PC-3 (cell line): Measurements from ENCODE around the gene WDR86. TPM values are rescaled to one million over a fixed set of nuclear protein-coding genes. Genes with fewer than 3 reads are reported as not detected.

Experiments
- ATAC-seq: fragments of 200-7000 bp; cut with Tn5 transposase; 2 replicates; pipeline ENCODE4 v1.9.1; 2020; ENCODE audit warnings: mild to moderate bottlenecking, moderate library complexity
- BruUV-seq: library from RNA; stranded (reverse); fragments of 400-500 nt; replicated peaks from 2 replicates; lab custom pipeline; 2021; lab: Mats Ljungman, UMichigan
- CTCF ChIA-PET: fragments of 300-600 bp; sonication (Branson Sonifier 250); formaldehyde crosslinking; loops from one replicate; lab custom pipeline; 2022; ENCODE audit warnings: antibody characterized with exemption; lab: Charles Lee
- POLR2A ChIA-PET: fragments of 300-600 bp; sonication (Branson Sonifier 250); formaldehyde crosslinking; loops from one replicate; lab custom pipeline; 2022; ENCODE audit warnings: antibody characterized with exemption; ENCODE audit not compliant: unreplicated experiment; lab: Charles Lee
- DNase-seq: peaks from one replicate; pipeline ENCODE4 v3.0.0-alpha.2; 2015
- H2AFZ ChIP-seq: fragments of 300-600 bp; sonication (generic); 2 replicates; pipeline ENCODE4 v1.6.0; 2016; ENCODE audit warnings: antibody characterized with exemption, low read length
- H3F3A ChIP-seq: fragments of 300-600 bp; sonication (generic); one replicate; pipeline ENCODE4 v1.6.0; 2017; ENCODE audit warnings: antibody characterized with exemption, low read length, control low read depth, mild to moderate bottlenecking; ENCODE audit not compliant: unreplicated experiment
- H3K27ac ChIP-seq: fragments of 300-600 bp; sonication (generic); 2 replicates; pipeline ENCODE4 v1.5.1; 2016; ENCODE audit warnings: mild to moderate bottlenecking, low read length
- H3K27me3 ChIP-seq: fragments of 300-600 bp; sonication (generic); 2 replicates; pipeline ENCODE4 v1.6.1; 2016; ENCODE audit warnings: low read length, mixed read lengths
- H3K36me3 ChIP-seq: fragments of 300-600 bp; sonication (generic); 2 replicates; pipeline ENCODE4 v1.6.1; 2016; ENCODE audit warnings: low read depth, mixed run types, low read length, mixed read lengths
- H3K4me1 ChIP-seq: fragments of 300-600 bp; sonication (generic); 2 replicates; pipeline ENCODE4 v1.5.1; 2016; ENCODE audit warnings: low read length; ENCODE audit not compliant: insufficient read depth
- H3K4me2 ChIP-seq: fragments of 300-600 bp; sonication (generic); 2 replicates; pipeline ENCODE4 v1.6.0; 2016; ENCODE audit warnings: low read length
- H3K4me3 ChIP-seq: fragments of 300-600 bp; sonication (generic); 2 replicates; pipeline ENCODE4 v1.5.1; 2016; ENCODE audit warnings: mild to moderate bottlenecking, low read length, mixed read lengths
- H3K79me2 ChIP-seq: fragments of 300-600 bp; sonication (generic); 2 replicates; pipeline ENCODE4 v1.6.1; 2017; ENCODE audit warnings: low read length, mixed read lengths
- H3K9ac ChIP-seq: fragments of 300-600 bp; sonication (generic); 2 replicates; pipeline ENCODE4 v1.6.0; 2016; ENCODE audit warnings: mild to moderate bottlenecking, low read length
- H3K9me2 ChIP-seq: fragments of 300-600 bp; sonication (generic); replicated peaks from 2 replicates; pipeline ENCODE4 v1.6.1; 2016; ENCODE audit warnings: mixed run types, low read length, mixed read lengths
- H3K9me3 ChIP-seq: fragments of 300-600 bp; sonication (generic); 2 replicates; pipeline ENCODE4 v1.6.1; 2016; ENCODE audit warnings: low read length, mixed read lengths
- H4K20me1 ChIP-seq: fragments of 300-600 bp; sonication (generic); 2 replicates; pipeline ENCODE4 v1.6.1; 2016; ENCODE audit warnings: low read length, mixed read lengths
- EZH2 ChIP-seq: fragments of 300-600 bp; sonication (generic); IDR thresholded peaks from one replicate; pipeline ENCODE4 v1.6.1; 2017; ENCODE audit warnings: antibody characterized with exemption, mild to moderate bottlenecking, low read length; ENCODE audit not compliant: unreplicated experiment
- EZH2phosphoT487 ChIP-seq: fragments of 300-600 bp; sonication (generic); IDR thresholded peaks from 2 replicates; pipeline ENCODE4 v1.6.1; 2018; ENCODE audit warnings: mild to moderate bottlenecking, antibody characterized with exemption, low read length, borderline replicate concordance
- intact Hi-C: fragments of 100-400 bp; cut with micrococcal nuclease; formaldehyde crosslinking; loops from 2 replicates; pipeline ENCODE4 v1.9.0; 2023
- total RNA-seq: library from RNA; depleted of rRNA; stranded (reverse); fragments of >200 nt; gene quantifications from 2 replicates; pipeline ENCODE4 v1.2.3, GENCODE V29; 2014
- TF ChIP-seq, protein P1 (sequence below): fragments of 300-600 bp; sonication (generic); conservative IDR thresholded peaks from 2 replicates; pipeline ENCODE4 v1.5.1; 2017; ENCODE audit warnings: antibody characterized with exemption, low read depth, mild to moderate bottlenecking, low read length

WDR86 gene
- total RNA-seq, 1 experiment from 2014 or later: not detected

DNA sequence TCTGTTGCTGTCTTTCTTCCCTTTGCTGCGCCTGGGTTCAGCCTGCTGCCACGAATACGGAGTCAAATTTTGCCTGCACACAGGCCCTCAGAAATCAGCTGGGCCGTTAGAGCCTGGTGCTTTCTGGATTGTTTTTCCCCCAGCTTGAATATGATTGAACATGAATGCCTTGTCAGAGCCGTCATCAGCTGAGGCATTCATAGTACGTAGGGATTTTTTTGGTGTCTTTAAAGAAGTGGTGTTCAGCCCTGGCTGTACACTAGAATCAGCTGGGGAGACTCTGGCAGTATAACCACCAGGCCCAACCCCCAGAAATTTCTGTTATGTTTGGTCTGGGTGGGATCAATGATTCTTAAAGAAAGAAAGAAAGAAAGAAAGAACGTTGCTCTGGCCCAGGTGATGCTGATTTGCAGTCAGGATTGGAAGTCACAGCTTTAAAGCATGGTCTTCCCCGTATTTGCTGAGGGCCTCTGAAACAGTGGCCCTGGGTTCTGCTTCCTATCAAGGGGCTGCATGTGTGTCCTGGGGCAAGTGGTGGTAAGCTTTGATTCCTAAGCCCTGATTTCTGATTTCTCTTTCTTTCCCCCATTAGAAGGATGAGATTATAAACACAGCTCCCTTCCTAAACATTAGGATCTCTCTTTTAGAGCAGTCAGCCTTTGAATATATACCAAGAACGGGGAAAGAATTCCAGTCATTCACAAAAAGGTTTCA, 43.5 kb downstream of the WDR86 start:
- CTCF ChIA-PET: interaction anchor here (0.6 to 0.7 kb wide), 2 partner anchors 82 to 349 kb away, joined by 3 to 4 read pairs; no protein-coding TSS in a partner anchor

DNA sequence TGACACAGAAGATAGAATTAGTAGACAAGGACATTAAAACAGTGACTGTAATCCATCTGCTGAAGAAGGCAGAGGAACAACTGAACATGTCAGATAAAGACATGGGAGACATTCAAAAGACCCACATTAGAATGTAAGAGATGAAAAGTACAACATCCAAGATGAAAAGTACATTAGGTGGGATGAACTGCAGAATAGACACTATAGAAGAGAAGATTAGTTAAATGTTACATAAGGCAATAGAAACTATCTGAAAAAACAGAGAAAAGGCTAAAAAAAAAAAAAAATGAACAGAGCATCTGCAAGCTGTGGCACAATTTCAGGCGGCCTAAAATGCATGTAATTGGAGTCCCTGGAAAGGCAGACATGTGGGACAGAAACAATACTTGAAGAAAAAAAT, 46.7 kb downstream of the WDR86 start:
- ATAC-seq: no peak
- DNase-seq: no peak
- peaks cover 6% of the 10 kb centered on the region for H3K36me3 ChIP-seq
- ChIA-PET CTCF (no interaction called here), POLR2A (no interaction called here)
- H3K4me1 ChIP-seq: peaks cover under 1% of the 10 kb centered on the region; the same call in 1 of the 2 replicates
- H3K27ac ChIP-seq: no peak overlapping the region
- no peaks in the 10 kb centered on the region for H3K9me2 ChIP-seq
- no peaks in the 10 kb centered on the region for H3K27me3 ChIP-seq
- TSS peak; percentile 10 for BruUV-seq
- TF ChIP-seq EZH2 (no peak), EZH2phosphoT487 (no peak)
- TF ChIP-seq, protein P1, sequence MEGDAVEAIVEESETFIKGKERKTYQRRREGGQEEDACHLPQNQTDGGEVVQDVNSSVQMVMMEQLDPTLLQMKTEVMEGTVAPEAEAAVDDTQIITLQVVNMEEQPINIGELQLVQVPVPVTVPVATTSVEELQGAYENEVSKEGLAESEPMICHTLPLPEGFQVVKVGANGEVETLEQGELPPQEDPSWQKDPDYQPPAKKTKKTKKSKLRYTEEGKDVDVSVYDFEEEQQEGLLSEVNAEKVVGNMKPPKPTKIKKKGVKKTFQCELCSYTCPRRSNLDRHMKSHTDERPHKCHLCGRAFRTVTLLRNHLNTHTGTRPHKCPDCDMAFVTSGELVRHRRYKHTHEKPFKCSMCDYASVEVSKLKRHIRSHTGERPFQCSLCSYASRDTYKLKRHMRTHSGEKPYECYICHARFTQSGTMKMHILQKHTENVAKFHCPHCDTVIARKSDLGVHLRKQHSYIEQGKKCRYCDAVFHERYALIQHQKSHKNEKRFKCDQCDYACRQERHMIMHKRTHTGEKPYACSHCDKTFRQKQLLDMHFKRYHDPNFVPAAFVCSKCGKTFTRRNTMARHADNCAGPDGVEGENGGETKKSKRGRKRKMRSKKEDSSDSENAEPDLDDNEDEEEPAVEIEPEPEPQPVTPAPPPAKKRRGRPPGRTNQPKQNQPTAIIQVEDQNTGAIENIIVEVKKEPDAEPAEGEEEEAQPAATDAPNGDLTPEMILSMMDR: no peak
- no peak overlapping the region for H3K9ac ChIP-seq
- no peaks in the 10 kb centered on the region for H4K20me1 ChIP-seq
- intact Hi-C loops: no loop called here
- no peaks in the 10 kb centered on the region for H3K9me3 ChIP-seq
- no peak overlapping the region for H3K4me3 ChIP-seq
- no peaks in the 10 kb centered on the region for H3K79me2 ChIP-seq
- no peak overlapping the region for H3K4me2 ChIP-seq
- H3F3A ChIP-seq: no peaks in the 10 kb centered on the region
- H2AFZ ChIP-seq: no peak overlapping the region

More for the DNA sequence above, 43.5 kb downstream of the WDR86 start:
- Histone ChIP-seq H2AFZ (no peak overlapping the region), H3K27me3 (no peaks in the 10 kb centered on the region), H4K20me1 (no peaks in the 10 kb centered on the region), H3K4me2 (no peak overlapping the region), H3K27ac (no peak overlapping the region), H3K9me2 (no peaks in the 10 kb centered on the region), H3K9me3 (no peaks in the 10 kb centered on the region), H3K9ac (no peak overlapping the region), H3K36me3 (peaks cover 6% of the 10 kb centered on the region; the same call in 1 of the 2 replicates), H3K4me3 (no peak overlapping the region), H3F3A (no peaks in the 10 kb centered on the region), H3K79me2 (no peaks in the 10 kb centered on the region), H3K4me1 (peaks cover 3% of the 10 kb centered on the region; the same call in 1 of the 2 replicates)
- ATAC-seq (no peak), DNase-seq (no peak)
- POLR2A ChIA-PET: no interaction called here
- TF ChIP-seq EZH2 (no peak), EZH2phosphoT487 (no peak)
- TF ChIP-seq, protein P1: no peak
- BruUV-seq: no TSS peak
- intact Hi-C loops: loop anchor here (2.0 kb wide), 1 partner anchor 392 kb away; no protein-coding TSS in a partner anchor

DNA sequence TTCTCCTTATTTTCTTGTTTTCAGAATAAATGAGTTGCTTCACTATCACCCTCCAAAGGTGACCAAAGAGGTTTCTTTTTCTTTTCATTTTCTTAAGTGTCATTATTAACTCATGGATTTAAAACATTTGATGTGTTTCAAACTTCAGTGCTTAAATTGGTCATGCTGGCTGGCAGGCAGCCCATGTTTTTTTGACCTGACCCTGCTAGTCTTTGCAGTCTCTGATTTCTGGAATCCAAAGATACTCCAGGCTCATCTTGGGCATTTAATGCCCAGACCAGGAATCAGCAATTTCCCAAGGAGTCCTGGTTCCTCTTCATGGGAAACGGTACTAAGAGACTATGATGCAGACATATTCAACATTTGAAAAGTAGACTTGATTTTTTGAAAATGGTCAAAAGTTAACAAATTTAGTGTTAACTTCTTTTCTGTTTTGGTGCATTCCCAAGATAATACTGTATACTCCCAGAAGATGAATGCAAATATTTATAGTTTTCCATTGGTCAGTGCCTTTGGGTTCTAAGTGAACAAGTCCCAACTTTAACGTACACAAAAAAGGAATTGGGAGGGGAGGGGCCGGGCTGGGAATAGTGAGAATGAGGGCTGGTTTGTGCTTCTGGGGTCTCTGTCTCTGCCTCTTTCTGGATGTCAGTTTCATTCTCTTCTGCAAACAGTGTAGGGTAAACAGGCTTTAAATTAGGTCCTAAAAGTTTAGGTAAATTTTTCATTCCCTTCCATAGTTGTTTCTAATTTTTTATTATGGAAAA, 48.5 kb downstream of the WDR86 start:
- ChIA-PET POLR2A (no interaction called here), CTCF (no interaction called here)
- Histone ChIP-seq H3K4me1 (no peaks in the 10 kb centered on the region), H3K36me3 (peaks cover 6% of the 10 kb centered on the region), H3K27me3 (no peaks in the 10 kb centered on the region), H3K4me3 (no peak overlapping the region), H3K9me2 (no peaks in the 10 kb centered on the region), H4K20me1 (no peaks in the 10 kb centered on the region), H3K79me2 (no peaks in the 10 kb centered on the region), H3K9ac (no peak overlapping the region), H3K4me2 (no peak overlapping the region), H3K27ac (no peak overlapping the region), H3F3A (no peaks in the 10 kb centered on the region), H3K9me3 (no peaks in the 10 kb centered on the region), H2AFZ (no peak overlapping the region)
- BruUV-seq: no TSS peak
- no peak for TF ChIP-seq EZH2phosphoT487
- TF ChIP-seq, protein P1: no peak
- no peak for ATAC-seq
- intact Hi-C loops: no loop called here
- DNase-seq: no peak
